ENCODE measurements around the gene KRT35.

The KRT35 gene

GRCh38 chr17:41490000-41490990 lies 9.3 kb upstream of the KRT35 start:
- no peaks in the 10 kb centered on the region for H3K79me2 ChIP-seq (ENCODE audit: insufficient read depth, low read length)
- H3K27ac ChIP-seq (ENCODE audit: low read length), result no peak overlapping the region
- H3K4me2 ChIP-seq (ENCODE audit: insufficient read depth, low read length), result no peak overlapping the region
- H3K4me1 ChIP-seq (ENCODE audit: insufficient read depth, low read length), result no peaks in the 10 kb centered on the region
- H3K36me3 ChIP-seq (ENCODE audit: insufficient read depth, low read length), result no peaks in the 10 kb centered on the region
- H3K9me3 ChIP-seq (ENCODE audit: insufficient read depth, low read length, severe bottlenecking), result no peaks in the 10 kb centered on the region
- H3K9ac ChIP-seq (ENCODE audit: low read depth, low read length), result no peak overlapping the region
- TF ChIP-seq CTCF (IDR thresholded peaks at IDR 0.05; ENCODE audit: borderline replicate concordance, extremely low read depth, low read length, poor library complexity, severe bottlenecking), result no peak
- TF ChIP-seq EZH2 (IDR thresholded peaks at IDR 0.05; ENCODE audit: borderline replicate concordance, low read depth, low read length, severe bottlenecking), result no peak
- DNase-seq (no peak), ATAC-seq (ENCODE audit: insufficient read depth, low read depth) (no peak)
- H2AFZ ChIP-seq (ENCODE audit: low read depth, low read length), result no peak overlapping the region
- H3K27me3 ChIP-seq (ENCODE audit: insufficient read depth, low read length, poor library complexity), result peaks cover 16% of the 10 kb centered on the region
- H4K20me1 ChIP-seq (ENCODE audit: insufficient read depth, low read length), result no peaks in the 10 kb centered on the region
- H3K4me3 ChIP-seq (ENCODE audit: low read depth in 1 of 2, low read length in 2 of 2), result no peak overlapping the region

- H3K27ac ChIP-seq (ENCODE audit: low read length), result no peak within 1 kb of the TSS
- no peak within 1 kb of the TSS for H3K4me3 ChIP-seq (ENCODE audit: low read depth in 1 of 2, low read length in 2 of 2)
- TF ChIP-seq EZH2 (IDR thresholded peaks at IDR 0.05; ENCODE audit: borderline replicate concordance, low read depth, low read length, severe bottlenecking) (no peak), CTCF (IDR thresholded peaks at IDR 0.05; ENCODE audit: borderline replicate concordance, extremely low read depth, low read length, poor library complexity, severe bottlenecking) (no peak)
These were observed 8.6 kb upstream of the KRT35 start, which contains the start of gene KRT36 for GRCh38 chr17:41489531-41489930. Gene KRT36, minus strand, starts transcription at chr17:41489910. Its CDS starts 46 bp downstream, at chr17:41489864.

GRCh38 chr17:41486809-41487530 lies 6.0 kb upstream of the KRT35 start:
- ATAC-seq (ENCODE audit: insufficient read depth, low read depth) (no peak), DNase-seq (peak; percentile 7)
- Histone ChIP-seq H3K79me2 (ENCODE audit: insufficient read depth, low read length) (no peaks in the 10 kb centered on the region), H4K20me1 (ENCODE audit: insufficient read depth, low read length) (0 out of 2 replicates have a peak, but pooled peaks cover 3% of the 10 kb centered on the region), H3K36me3 (ENCODE audit: insufficient read depth, low read length) (no peaks in the 10 kb centered on the region), H3K9me3 (ENCODE audit: insufficient read depth, low read length, severe bottlenecking) (no peaks in the 10 kb centered on the region), H3K27ac (ENCODE audit: low read length) (no peak overlapping the region), H3K4me1 (ENCODE audit: insufficient read depth, low read length) (no peaks in the 10 kb centered on the region), H3K4me2 (ENCODE audit: insufficient read depth, low read length) (no peak overlapping the region), H3K27me3 (ENCODE audit: insufficient read depth, low read length, poor library complexity) (peaks cover 15% of the 10 kb centered on the region), H2AFZ (ENCODE audit: low read depth, low read length) (no peak overlapping the region), H3K9ac (ENCODE audit: low read depth, low read length) (no peak overlapping the region), H3K4me3 (ENCODE audit: low read depth in 1 of 2, low read length in 2 of 2) (no peak overlapping the region)
- TF ChIP-seq EZH2 (IDR thresholded peaks at IDR 0.05; ENCODE audit: borderline replicate concordance, low read depth, low read length, severe bottlenecking) (no peak), CTCF (IDR thresholded peaks at IDR 0.05; ENCODE audit: borderline replicate concordance, extremely low read depth, low read length, poor library complexity, severe bottlenecking) (peak; percentile 54)

More at GRCh38 chr17:41489531-41489930, 8.6 kb upstream of the KRT35 start, which contains the start of gene KRT36:
- H3K79me2 ChIP-seq (ENCODE audit: insufficient read depth, low read length), result no peaks in the 10 kb centered on the region
- peaks cover 16% of the 10 kb centered on the region for H3K27me3 ChIP-seq (ENCODE audit: insufficient read depth, low read length, poor library complexity)
- H3K4me2 ChIP-seq (ENCODE audit: insufficient read depth, low read length), result no peak within 1 kb of the TSS
- H3K4me1 ChIP-seq (ENCODE audit: insufficient read depth, low read length), result no peaks in the 10 kb centered on the region
- no peak within 1 kb of the TSS for H3K9ac ChIP-seq (ENCODE audit: low read depth, low read length)
- no peaks in the 10 kb centered on the region for H4K20me1 ChIP-seq (ENCODE audit: insufficient read depth, low read length)
- H3K9me3 ChIP-seq (ENCODE audit: insufficient read depth, low read length, severe bottlenecking), result no peaks in the 10 kb centered on the region
- H2AFZ ChIP-seq (ENCODE audit: low read depth, low read length), result no peak within 1 kb of the TSS
- H3K36me3 ChIP-seq (ENCODE audit: insufficient read depth, low read length), result no peaks in the 10 kb centered on the region
- DNase-seq, result no peak
- no peak for ATAC-seq (ENCODE audit: insufficient read depth, low read depth)

Data from DND-41 (cell line).